Left ventricle myocardium inferior (tissue), 1 donor: ENCODE results near the gene MCC. TPM values are rescaled to one million over a fixed set of nuclear protein-coding genes. Genes with fewer than 3 reads are reported as not detected.
A peak's percentile ranks its signal among the peaks of the same experiment; 100 is the strongest.

Source experiments
- DNase-seq: peaks from one replicate; pipeline ENCODE4 v3.0.0-alpha.2; 2020
- H3K27ac ChIP-seq: fragments of 200-600 bp; replicated peaks from 2 replicates; pipeline ENCODE4 v1.8.0; 2021
- H3K27me3 ChIP-seq: fragments of 200-600 bp; 2 replicates; pipeline ENCODE4 v1.8.0; 2021; ENCODE audit warnings: low read depth
- H3K36me3 ChIP-seq: fragments of 200-600 bp; 2 replicates; pipeline ENCODE4 v1.8.0; 2021
- H3K4me1 ChIP-seq: fragments of 200-600 bp; 2 replicates; pipeline ENCODE4 v1.8.0; 2021
- H3K4me3 ChIP-seq: fragments of 200-600 bp; 2 replicates; pipeline ENCODE4 v1.8.0; 2021; ENCODE audit warnings: mild to moderate bottlenecking, moderate library complexity
- H3K9me3 ChIP-seq: fragments of 200-600 bp; replicated peaks from 2 replicates; pipeline ENCODE4 v1.8.0; 2021
- intact Hi-C: fragments of 100-400 bp; cut with micrococcal nuclease; formaldehyde crosslinking; loops from one replicate; pipeline ENCODE4 v1.11.0; 2022
- total RNA-seq: library from RNA; stranded (reverse); fragmentation: NEBNext Ultra II Directional; extraction: Animal tissue kit (Norgen Biotek cat#: 25700); gene quantifications from one replicate; pipeline ENCODE4 v1.2.1, GENCODE V29; 2021
- TF ChIP-seq, protein P1 (sequence below): fragments of 200-600 bp; IDR thresholded peaks from 2 replicates; pipeline ENCODE4 v1.8.0; 2021; ENCODE audit warnings: antibody characterized with exemption, mild to moderate bottlenecking, borderline replicate concordance
- donor health status: DM: no; HTN: yes; CAD: no; lungs with severe emphysema.

MCC gene
- total RNA-seq, 1 donor from 2014 or later = 31.6 TPM

GRCh38 chr5:113048931-113049330 is 439.3 kb downstream of the MCC start:
- no peak for DNase-seq
- H3K9me3 ChIP-seq = no peaks in the 10 kb centered on the region
- no peak overlapping the region for H3K4me3 ChIP-seq
- no peaks in the 10 kb centered on the region for H3K27me3 ChIP-seq
- no peak overlapping the region for H3K27ac ChIP-seq
- H3K4me1 ChIP-seq = peaks cover 46% of the 10 kb centered on the region
- intact Hi-C loops = no loop called here
- TF ChIP-seq, protein P1, sequence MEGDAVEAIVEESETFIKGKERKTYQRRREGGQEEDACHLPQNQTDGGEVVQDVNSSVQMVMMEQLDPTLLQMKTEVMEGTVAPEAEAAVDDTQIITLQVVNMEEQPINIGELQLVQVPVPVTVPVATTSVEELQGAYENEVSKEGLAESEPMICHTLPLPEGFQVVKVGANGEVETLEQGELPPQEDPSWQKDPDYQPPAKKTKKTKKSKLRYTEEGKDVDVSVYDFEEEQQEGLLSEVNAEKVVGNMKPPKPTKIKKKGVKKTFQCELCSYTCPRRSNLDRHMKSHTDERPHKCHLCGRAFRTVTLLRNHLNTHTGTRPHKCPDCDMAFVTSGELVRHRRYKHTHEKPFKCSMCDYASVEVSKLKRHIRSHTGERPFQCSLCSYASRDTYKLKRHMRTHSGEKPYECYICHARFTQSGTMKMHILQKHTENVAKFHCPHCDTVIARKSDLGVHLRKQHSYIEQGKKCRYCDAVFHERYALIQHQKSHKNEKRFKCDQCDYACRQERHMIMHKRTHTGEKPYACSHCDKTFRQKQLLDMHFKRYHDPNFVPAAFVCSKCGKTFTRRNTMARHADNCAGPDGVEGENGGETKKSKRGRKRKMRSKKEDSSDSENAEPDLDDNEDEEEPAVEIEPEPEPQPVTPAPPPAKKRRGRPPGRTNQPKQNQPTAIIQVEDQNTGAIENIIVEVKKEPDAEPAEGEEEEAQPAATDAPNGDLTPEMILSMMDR = no peak
- peaks cover 52% of the 10 kb centered on the region for H3K36me3 ChIP-seq

- intact Hi-C loops = no loop called here
- H3K4me1 ChIP-seq = peaks cover 49% of the 10 kb centered on the region
- no peak for DNase-seq
- TF ChIP-seq, protein P1 = no peak
- H3K27me3 ChIP-seq = no peaks in the 10 kb centered on the region
- no peaks in the 10 kb centered on the region for H3K9me3 ChIP-seq
- peaks cover 46% of the 10 kb centered on the region for H3K36me3 ChIP-seq
- no peak overlapping the region for H3K4me3 ChIP-seq
- H3K27ac ChIP-seq = peak overlapping the region; percentile 9
Observed at GRCh38 chr5:113047733-113048652, 440.3 kb downstream of the MCC start.

- intact Hi-C loops = no loop called here
- no peak for DNase-seq
- H3K27ac ChIP-seq = no peak overlapping the region
- peaks cover 49% of the 10 kb centered on the region for H3K4me1 ChIP-seq
- TF ChIP-seq, protein P1 = no peak
- H3K27me3 ChIP-seq = no peaks in the 10 kb centered on the region
- no peaks in the 10 kb centered on the region for H3K9me3 ChIP-seq
- H3K4me3 ChIP-seq = no peak overlapping the region
- peaks cover 44% of the 10 kb centered on the region for H3K36me3 ChIP-seq
Observed at GRCh38 chr5:113047234-113047633, 441.0 kb downstream of the MCC start.

GRCh38 chr5:113044776-113045465 is 443.3 kb downstream of the MCC start:
- no peaks in the 10 kb centered on the region for H3K9me3 ChIP-seq
- H3K4me1 ChIP-seq = peaks cover 29% of the 10 kb centered on the region
- no peaks in the 10 kb centered on the region for H3K27me3 ChIP-seq
- intact Hi-C loops = no loop called here
- H3K27ac ChIP-seq = no peak overlapping the region
- TF ChIP-seq, protein P1 = no peak
- no peak for DNase-seq
- no peak overlapping the region for H3K4me3 ChIP-seq
- peaks cover 48% of the 10 kb centered on the region for H3K36me3 ChIP-seq

DNA sequence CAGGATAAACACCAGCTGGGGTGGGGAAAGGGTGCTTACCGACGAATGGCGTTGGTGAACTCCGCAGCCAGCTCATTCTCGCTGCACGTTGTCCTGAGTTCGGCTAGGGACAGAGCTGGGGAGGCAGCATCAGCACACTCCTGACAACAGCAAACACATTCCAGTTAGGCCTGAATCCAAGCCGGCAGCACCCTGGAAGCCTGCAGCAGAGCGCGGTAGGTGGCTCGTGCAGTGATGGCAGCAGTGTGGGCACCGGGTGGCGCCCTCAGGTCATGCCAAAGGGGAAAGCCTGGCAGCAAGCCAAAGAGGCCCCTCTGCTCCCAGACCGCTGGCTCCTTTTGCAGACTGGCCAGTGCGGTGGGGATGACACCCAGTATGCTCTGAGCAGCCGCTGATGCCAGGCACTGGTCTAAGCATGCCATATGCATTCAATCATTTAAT is 444.7 kb downstream of the MCC start:
- no peaks in the 10 kb centered on the region for H3K9me3 ChIP-seq
- TF ChIP-seq, protein P1 = peak; percentile 47
- H3K27me3 ChIP-seq = no peaks in the 10 kb centered on the region
- intact Hi-C loops = no loop called here
- peak; percentile 72 for DNase-seq
- peak overlapping the region; percentile 76 for H3K27ac ChIP-seq
- no peak overlapping the region for H3K4me3 ChIP-seq
- peaks cover 46% of the 10 kb centered on the region for H3K36me3 ChIP-seq
- peaks cover 29% of the 10 kb centered on the region for H3K4me1 ChIP-seq
